Right atrium auricular region (tissue), 2 donors: ENCODE measurements around the gene CLDN5. TPM values are rescaled to one million over a fixed set of nuclear protein-coding genes. Genes with fewer than 3 reads are reported as not detected.

Source experiments
- DNase-seq: peaks from one replicate; pipeline ENCODE4 v3.0.0-alpha.2; 2019; ENCODE audit warnings: low spot score
- H3K27ac ChIP-seq, 2 donors: fragments of 200-600 bp; sonication (generic); 1 replicate in 1 of 2; 2 replicates in 1 of 2; pipeline ENCODE4 v1.5.1; 2016 to 2019
- H3K27me3 ChIP-seq, 2 donors: fragments of 200-600 bp; sonication (generic); one replicate each; pipeline versions ENCODE4 v1.5.1 to v1.6.0; 2017 to 2019
- H3K36me3 ChIP-seq: fragments of 200-600 bp; sonication (generic); one replicate; pipeline ENCODE4 v1.5.1; 2016
- H3K4me1 ChIP-seq, 2 donors: fragments of 200-600 bp; sonication (generic); one replicate each; pipeline versions ENCODE4 v1.5.1 to v1.6.0; 2017 to 2019
- H3K4me3 ChIP-seq, 2 donors: fragments of 200-600 bp; sonication (generic); 1 replicate in 1 of 2; 2 replicates in 1 of 2; pipeline ENCODE4 v1.5.1; 2017 to 2019; ENCODE audit warnings: mild to moderate bottlenecking in 1 of 2, moderate library complexity in 1 of 2
- H3K9me3 ChIP-seq, 2 donors: fragments of 200-600 bp; sonication (generic); one replicate each; pipeline ENCODE4 v1.5.1; 2019
- total RNA-seq, 2 donors: library from RNA; depleted of rRNA; stranded (reverse); fragments of >200 nt; gene quantifications; one replicate each; pipeline ENCODE4 v1.1.0, GENCODE V29; 2016
- TF ChIP-seq, protein P1 (sequence below), 2 donors: fragments of 200-600 bp; sonication (generic); IDR thresholded peaks; one replicate each; pipeline ENCODE4 v1.5.1; 2019; ENCODE audit warnings: antibody characterized with exemption in 2 of 2

The CLDN5 gene
- total RNA-seq, 2 donors from 2014 or later, result 16.7 to 44.3 TPM

- peaks cover 0 to 20% of the 10 kb centered on the region in 2 donors for H3K4me1 ChIP-seq
- no peaks in the 10 kb centered on the region for H3K9me3 ChIP-seq
- no peak for DNase-seq
These were observed 44.4 kb upstream of the CLDN5 start for GRCh38 chr22:19568337-19569275.

DNA sequence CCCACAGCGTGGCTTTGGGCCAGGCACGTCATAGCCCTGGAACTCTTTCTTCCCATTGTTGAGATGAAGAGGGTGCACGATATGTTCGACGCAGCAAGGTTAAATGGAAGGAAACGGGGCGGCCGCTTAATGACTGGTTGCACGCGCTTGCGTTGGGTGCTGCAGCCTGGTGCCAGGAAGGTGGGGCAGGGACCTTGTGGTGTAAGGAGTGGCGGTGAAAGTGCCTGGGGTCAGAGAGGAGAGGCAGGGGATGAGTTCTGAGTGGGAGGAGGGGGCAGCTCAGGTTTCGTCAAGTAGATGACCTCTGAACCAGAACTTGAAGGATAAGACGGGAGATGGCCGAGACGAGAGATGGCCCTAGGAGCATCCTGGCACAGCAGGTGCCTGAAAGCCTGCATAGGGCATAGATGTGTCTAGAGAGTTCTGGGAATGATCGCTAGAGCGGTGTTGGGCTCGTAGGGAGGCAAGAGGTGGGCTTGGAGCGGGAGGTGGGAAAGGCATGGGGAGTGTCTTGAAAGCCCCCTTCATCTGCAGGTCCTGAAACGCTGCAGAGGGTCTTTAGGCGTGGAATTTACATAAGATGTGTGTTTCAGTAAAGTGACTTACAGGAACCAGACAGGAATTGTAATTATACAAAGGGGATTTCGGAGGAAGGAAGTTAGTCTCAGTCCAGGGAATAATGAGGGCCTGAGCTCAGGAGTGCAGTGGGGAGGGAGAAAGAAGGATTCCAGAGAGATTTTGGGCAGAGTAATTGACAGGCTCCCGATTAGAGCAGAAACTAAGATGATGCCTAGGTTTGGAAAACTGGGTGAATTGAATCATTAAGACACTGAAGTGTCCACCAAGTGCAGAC lies 43.2 kb upstream of the CLDN5 start:
- no peaks in the 10 kb centered on the region for H3K9me3 ChIP-seq
- H3K27ac ChIP-seq, result peak overlapping the region; percentile 14 to 33
- no peaks in the 10 kb centered on the region for H3K36me3 ChIP-seq
- no peaks in the 10 kb centered on the region for H3K27me3 ChIP-seq
- peaks cover 0 to 20% of the 10 kb centered on the region in 2 donors for H3K4me1 ChIP-seq
- TF ChIP-seq, protein P1, sequence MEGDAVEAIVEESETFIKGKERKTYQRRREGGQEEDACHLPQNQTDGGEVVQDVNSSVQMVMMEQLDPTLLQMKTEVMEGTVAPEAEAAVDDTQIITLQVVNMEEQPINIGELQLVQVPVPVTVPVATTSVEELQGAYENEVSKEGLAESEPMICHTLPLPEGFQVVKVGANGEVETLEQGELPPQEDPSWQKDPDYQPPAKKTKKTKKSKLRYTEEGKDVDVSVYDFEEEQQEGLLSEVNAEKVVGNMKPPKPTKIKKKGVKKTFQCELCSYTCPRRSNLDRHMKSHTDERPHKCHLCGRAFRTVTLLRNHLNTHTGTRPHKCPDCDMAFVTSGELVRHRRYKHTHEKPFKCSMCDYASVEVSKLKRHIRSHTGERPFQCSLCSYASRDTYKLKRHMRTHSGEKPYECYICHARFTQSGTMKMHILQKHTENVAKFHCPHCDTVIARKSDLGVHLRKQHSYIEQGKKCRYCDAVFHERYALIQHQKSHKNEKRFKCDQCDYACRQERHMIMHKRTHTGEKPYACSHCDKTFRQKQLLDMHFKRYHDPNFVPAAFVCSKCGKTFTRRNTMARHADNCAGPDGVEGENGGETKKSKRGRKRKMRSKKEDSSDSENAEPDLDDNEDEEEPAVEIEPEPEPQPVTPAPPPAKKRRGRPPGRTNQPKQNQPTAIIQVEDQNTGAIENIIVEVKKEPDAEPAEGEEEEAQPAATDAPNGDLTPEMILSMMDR (IDR thresholded peaks at IDR 0.05), result no peak
- no peak for DNase-seq
- no peak overlapping the region for H3K4me3 ChIP-seq

More at GRCh38 chr22:19568337-19569275, 44.4 kb upstream of the CLDN5 start:
- H3K4me3 ChIP-seq, result no peak overlapping the region
- H3K27me3 ChIP-seq, result no peaks in the 10 kb centered on the region
- peak overlapping the region in 1 of 2 donors; percentile 10 for H3K27ac ChIP-seq
- H3K36me3 ChIP-seq, result no peaks in the 10 kb centered on the region
- TF ChIP-seq, protein P1 (IDR thresholded peaks at IDR 0.05), result no peak

DNA sequence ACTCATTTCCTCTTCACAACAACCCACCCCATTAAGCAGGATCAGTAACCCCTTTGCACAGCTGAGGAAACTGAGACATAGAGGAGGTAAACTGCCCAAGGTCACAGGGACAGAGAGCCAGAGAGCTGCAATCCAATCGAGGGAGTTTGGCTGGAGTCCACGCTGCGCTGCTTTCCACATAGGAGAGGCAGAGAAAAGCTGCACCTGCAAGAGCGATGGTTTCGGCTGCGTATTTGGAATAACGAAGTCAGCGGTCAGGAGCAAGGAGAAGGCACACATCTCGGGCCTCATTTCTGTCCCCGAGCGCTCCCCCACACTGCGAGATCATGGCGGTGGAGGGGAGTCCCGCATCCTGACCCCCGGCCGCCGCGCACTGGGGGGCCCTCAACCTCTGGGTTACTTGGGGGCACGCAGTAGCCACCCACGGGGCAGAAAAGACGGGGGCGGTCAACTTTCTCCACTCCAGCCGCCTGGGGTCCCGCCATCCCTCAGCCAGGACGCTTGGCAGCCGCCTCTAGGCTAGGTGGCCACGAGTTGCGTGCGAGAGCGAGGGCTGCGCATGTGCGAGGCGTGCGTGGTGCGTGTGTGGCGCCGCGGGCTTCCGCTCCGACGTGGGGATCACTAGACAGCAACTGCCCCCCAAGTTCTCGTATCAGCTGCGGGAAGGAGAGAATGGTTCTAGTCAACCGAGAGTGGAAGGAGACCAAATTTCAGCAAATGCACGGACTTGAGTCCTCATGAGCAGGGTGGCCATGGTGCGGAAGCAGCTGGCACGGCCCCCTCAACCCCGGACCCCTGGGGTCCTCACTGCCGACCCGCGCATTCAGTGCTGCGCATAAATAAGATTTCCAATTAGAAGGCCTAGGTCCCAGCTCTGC lies 42.3 kb upstream of the CLDN5 start:
- Histone ChIP-seq H3K4me3 (no peak overlapping the region), H3K9me3 (no peaks in the 10 kb centered on the region), H3K27me3 (no peaks in the 10 kb centered on the region), H3K36me3 (no peaks in the 10 kb centered on the region), H3K4me1 (peaks cover 0 to 15% of the 10 kb centered on the region in 2 donors), H3K27ac (peak overlapping the region in 1 of 2 donors; percentile 33)
- DNase-seq, result no peak
- TF ChIP-seq, protein P1 (IDR thresholded peaks at IDR 0.05), result no peak

DNA sequence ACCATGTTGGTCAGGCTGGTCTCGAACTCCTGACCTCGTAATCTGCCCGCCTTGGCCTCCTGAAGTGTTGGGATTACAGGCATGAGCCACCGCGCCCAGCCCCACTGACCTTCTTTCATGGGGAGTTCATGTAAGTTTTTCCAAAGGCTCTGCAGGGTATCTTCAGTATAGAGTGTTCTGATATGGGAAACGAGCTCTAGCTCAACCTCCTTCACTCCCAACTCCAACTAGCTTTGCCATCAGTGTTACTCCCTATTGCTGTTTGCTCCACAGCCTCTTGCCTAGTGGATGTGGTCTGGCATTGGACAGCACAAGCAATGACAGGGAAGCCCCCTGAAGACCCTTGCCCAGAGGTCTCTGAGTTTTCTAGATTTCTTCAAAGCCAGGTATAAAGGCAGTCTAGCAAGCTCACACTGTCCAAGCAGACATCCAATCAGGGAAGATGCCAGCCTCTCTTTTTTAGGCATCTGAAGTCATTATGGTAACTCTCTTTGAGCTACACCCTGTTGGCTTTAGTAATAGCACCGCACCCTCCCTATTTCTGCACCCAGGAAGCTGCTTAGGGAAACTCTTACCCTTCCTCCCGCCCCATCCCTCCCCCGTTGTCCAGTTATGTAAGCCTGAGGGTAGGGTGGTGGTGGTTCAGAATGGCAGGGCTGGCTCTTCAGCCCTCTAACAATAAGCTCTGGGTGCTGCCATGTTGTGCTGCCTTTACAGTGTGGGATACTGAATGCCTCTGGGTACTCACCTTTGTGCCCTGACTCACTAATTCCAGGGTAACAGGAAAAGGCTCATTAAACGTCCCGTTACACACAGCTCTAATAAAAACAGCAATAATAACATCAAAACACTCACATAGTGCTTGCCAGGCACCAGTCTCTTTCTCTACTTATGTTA lies 41.4 kb upstream of the CLDN5 start:
- DNase-seq, result no peak
- no peaks in the 10 kb centered on the region for H3K36me3 ChIP-seq

More for the DNA sequence above, 41.4 kb upstream of the CLDN5 start:
- TF ChIP-seq, protein P1 (IDR thresholded peaks at IDR 0.05), result no peak
- Histone ChIP-seq H3K9me3 (no peaks in the 10 kb centered on the region), H3K27me3 (no peaks in the 10 kb centered on the region), H3K4me1 (peaks cover 0 to 14% of the 10 kb centered on the region in 2 donors), H3K4me3 (no peak overlapping the region), H3K27ac (no peak overlapping the region)
